Measurements from ENCODE around the gene CASTOR2.
"Not testable (repeated sequence)": the region's sequence is repeated elsewhere in the genome, so short reads cannot be mapped to it uniquely, and the experiment has no call there.

Gene CASTOR2

GRCh38 chr7:75054744-75055143 lies 90.2 kb downstream of the CASTOR2 start:
- no peak for DNase-seq (ENCODE audit: low spot score)

- no peak for DNase-seq (ENCODE audit: low spot score)
Measured at GRCh38 chr7:75055155-75055554, 90.7 kb downstream of the CASTOR2 start.

GRCh38 chr7:75055830-75056772 lies 91.6 kb downstream of the CASTOR2 start:
- no peak for DNase-seq (ENCODE audit: low spot score)

GRCh38 chr7:75058406-75058805 lies 93.9 kb downstream of the CASTOR2 start:
- DNase-seq (ENCODE audit: low spot score), result no peak

GRCh38 chr7:75064291-75064690 lies 99.8 kb downstream of the CASTOR2 start:
- DNase-seq (ENCODE audit: low spot score), result no peak

GRCh38 chr7:75064801-75065200 lies 100.3 kb downstream of the CASTOR2 start:
- no peak for DNase-seq (ENCODE audit: low spot score)

GRCh38 chr7:75066521-75066920 lies 102.0 kb downstream of the CASTOR2 start:
- no peak for DNase-seq (ENCODE audit: low spot score)

GRCh38 chr7:75072981-75073283 lies 108.4 kb downstream of the CASTOR2 start:
- DNase-seq (ENCODE audit: low spot score), result no peak

GRCh38 chr7:75074262-75074641 lies 109.7 kb downstream of the CASTOR2 start:
- DNase-seq (ENCODE audit: low spot score), result not testable (repeated sequence)

Measured in germinal center (tissue), 1 donor.